ENCODE measurements around the gene NFE2L2.

DNA sequence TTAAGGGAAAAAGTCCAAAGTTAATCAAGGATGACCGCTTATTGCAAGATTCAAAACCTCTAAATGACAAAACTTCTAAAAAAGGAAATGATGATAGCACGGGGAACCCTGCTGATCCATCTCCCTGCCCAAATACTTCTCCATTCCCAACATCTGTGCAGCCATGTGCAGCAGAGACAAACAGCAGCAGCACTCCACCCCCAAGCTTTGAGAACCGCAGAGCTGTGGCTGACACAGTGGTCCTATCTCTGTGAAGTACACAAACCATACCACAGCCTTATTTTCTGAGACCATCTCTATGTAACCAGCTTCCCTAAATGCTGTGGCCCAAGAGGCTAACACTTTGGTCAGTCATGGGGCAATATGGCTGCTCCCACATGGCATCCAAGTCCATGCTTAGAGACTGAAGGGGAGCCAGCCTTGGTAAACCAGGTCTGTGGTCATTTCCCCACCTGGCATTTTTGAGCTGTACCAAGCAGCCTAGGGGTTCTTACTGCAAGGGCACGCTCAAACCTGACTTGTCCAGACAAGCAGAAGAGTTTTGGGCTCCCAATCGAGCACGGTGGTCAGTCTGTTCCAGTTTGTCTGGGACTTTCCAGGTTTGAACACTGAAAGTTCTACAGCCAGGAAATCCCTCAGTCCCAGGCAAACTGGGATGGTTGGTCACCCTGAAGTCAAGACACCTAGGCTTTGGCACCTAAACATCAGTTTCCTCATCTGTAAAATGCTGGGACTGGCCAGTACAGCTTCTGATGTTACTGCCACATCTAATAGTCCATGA lies 17.1 kb upstream of the NFE2L2 start:
- no peak for TF ChIP-seq EZH2 (IDR thresholded peaks at IDR 0.05; ENCODE audit: borderline replicate concordance, insufficient read depth, low read depth, low read length, poor library complexity, severe bottlenecking)
- TF ChIP-seq, protein P1, sequence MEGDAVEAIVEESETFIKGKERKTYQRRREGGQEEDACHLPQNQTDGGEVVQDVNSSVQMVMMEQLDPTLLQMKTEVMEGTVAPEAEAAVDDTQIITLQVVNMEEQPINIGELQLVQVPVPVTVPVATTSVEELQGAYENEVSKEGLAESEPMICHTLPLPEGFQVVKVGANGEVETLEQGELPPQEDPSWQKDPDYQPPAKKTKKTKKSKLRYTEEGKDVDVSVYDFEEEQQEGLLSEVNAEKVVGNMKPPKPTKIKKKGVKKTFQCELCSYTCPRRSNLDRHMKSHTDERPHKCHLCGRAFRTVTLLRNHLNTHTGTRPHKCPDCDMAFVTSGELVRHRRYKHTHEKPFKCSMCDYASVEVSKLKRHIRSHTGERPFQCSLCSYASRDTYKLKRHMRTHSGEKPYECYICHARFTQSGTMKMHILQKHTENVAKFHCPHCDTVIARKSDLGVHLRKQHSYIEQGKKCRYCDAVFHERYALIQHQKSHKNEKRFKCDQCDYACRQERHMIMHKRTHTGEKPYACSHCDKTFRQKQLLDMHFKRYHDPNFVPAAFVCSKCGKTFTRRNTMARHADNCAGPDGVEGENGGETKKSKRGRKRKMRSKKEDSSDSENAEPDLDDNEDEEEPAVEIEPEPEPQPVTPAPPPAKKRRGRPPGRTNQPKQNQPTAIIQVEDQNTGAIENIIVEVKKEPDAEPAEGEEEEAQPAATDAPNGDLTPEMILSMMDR (IDR thresholded peaks at IDR 0.05) = no peak
